Smooth muscle cell (in vitro differentiated cells): ENCODE measurements around the gene SLC25A19. TPM values are rescaled to one million over a fixed set of nuclear protein-coding genes. Genes with fewer than 3 reads are reported as not detected.

Experiments
- DNase-seq: peaks from one replicate; lab custom pipeline; 2025; ENCODE audit not compliant: unreplicated experiment; lab: John Stamatoyannopoulos, UW
- H2AFZ ChIP-seq: fragments of 200-600 bp; sonication (generic); 2 replicates; pipeline ENCODE4 v1.6.0; 2016; ENCODE audit warnings: antibody characterized with exemption, low read depth, mild to moderate bottlenecking
- H3F3A ChIP-seq: fragments of 200-600 bp; sonication (generic); 2 replicates; pipeline ENCODE4 v1.6.0; 2017; ENCODE audit warnings: antibody characterized with exemption, low read depth
- H3K27ac ChIP-seq: fragments of 200-600 bp; sonication (generic); 2 replicates; pipeline ENCODE4 v1.5.1; 2016; ENCODE audit warnings: low read depth, mild to moderate bottlenecking
- H3K27me3 ChIP-seq: fragments of 200-600 bp; sonication (generic); 2 replicates; pipeline ENCODE4 v1.6.1; 2016; ENCODE audit warnings: low read depth, mild to moderate bottlenecking
- H3K36me3 ChIP-seq: fragments of 200-600 bp; sonication (generic); 2 replicates; pipeline ENCODE4 v1.5.1; 2016; ENCODE audit warnings: low read depth
- H3K4me1 ChIP-seq: fragments of 200-600 bp; sonication (generic); 2 replicates; pipeline ENCODE4 v1.5.1; 2016; ENCODE audit warnings: low read depth
- H3K4me2 ChIP-seq: fragments of 200-600 bp; sonication (generic); 2 replicates; pipeline ENCODE4 v1.6.0; 2016; ENCODE audit warnings: mild to moderate bottlenecking
- H3K4me3 ChIP-seq: fragments of 200-600 bp; sonication (generic); 2 replicates; pipeline ENCODE4 v1.5.1; 2016; ENCODE audit warnings: mild to moderate bottlenecking
- H3K79me2 ChIP-seq: fragments of 200-600 bp; sonication (generic); 2 replicates; pipeline ENCODE4 v1.6.0; 2016; ENCODE audit warnings: low read depth, mild to moderate bottlenecking
- H3K9ac ChIP-seq: fragments of 200-600 bp; sonication (generic); 2 replicates; pipeline ENCODE4 v1.6.0; 2016; ENCODE audit warnings: low read depth
- H3K9me3 ChIP-seq: fragments of 200-600 bp; sonication (generic); replicated peaks from 2 replicates; pipeline ENCODE4 v1.5.1; 2016; ENCODE audit warnings: low read depth
- H4K20me1 ChIP-seq: fragments of 200-600 bp; sonication (generic); 2 replicates; pipeline ENCODE4 v1.6.0; 2016; ENCODE audit warnings: low read depth
- WGBS: methylation state at CpG from one replicate; pipeline ENCODE4 v1.1.7; 2016; ENCODE audit warnings: low lambda C conversion rate; 5-methylcytosine and 5-hydroxymethylcytosine counted together
- polyA plus RNA-seq: library from polyadenylated mRNA; unstranded; fragments of >200 nt; fragmentation: Nextera tagmentation; extraction: Ambion mirVana; gene quantifications from 2 replicates; pipeline ENCODE4 v1.2.1, GENCODE V29; 2016
- total RNA-seq: library from RNA; depleted of rRNA; stranded (reverse); fragments of >200 nt; gene quantifications from 2 replicates; pipeline ENCODE4 v1.2.3, GENCODE V29; 2014
- TF ChIP-seq, protein P1 (sequence below): fragments of 200-600 bp; sonication (generic); IDR thresholded peaks from 2 replicates; pipeline ENCODE4 v1.5.1; 2017; ENCODE audit warnings: borderline replicate concordance, mild to moderate bottlenecking, antibody characterized with exemption; ENCODE audit not compliant: insufficient read depth, poor library complexity, severe bottlenecking

SLC25A19 gene
- total and polyA plus RNA-seq, 2 experiments from 2014 or later, result 1.9 to 3.6 TPM

- H3K9ac ChIP-seq, result no peak overlapping the region
- H2AFZ ChIP-seq, result no peak overlapping the region
- peaks cover 4% of the 10 kb centered on the region for H3K4me1 ChIP-seq
- peaks cover 90% of the 10 kb centered on the region for H4K20me1 ChIP-seq
- H3K36me3 ChIP-seq, result no peaks in the 10 kb centered on the region
- peaks cover 63% of the 10 kb centered on the region for H3K79me2 ChIP-seq
- no peak overlapping the region for H3K4me3 ChIP-seq
- H3K4me2 ChIP-seq, result no peak overlapping the region
- 94% methylated on average over 3 of the region's 3 CpGs for WGBS
- peaks cover 18% of the 10 kb centered on the region for H3F3A ChIP-seq
- DNase-seq, result no peak
- H3K27me3 ChIP-seq, result no peaks in the 10 kb centered on the region
- no peaks in the 10 kb centered on the region for H3K9me3 ChIP-seq
- no peak overlapping the region for H3K27ac ChIP-seq
- TF ChIP-seq, protein P1, sequence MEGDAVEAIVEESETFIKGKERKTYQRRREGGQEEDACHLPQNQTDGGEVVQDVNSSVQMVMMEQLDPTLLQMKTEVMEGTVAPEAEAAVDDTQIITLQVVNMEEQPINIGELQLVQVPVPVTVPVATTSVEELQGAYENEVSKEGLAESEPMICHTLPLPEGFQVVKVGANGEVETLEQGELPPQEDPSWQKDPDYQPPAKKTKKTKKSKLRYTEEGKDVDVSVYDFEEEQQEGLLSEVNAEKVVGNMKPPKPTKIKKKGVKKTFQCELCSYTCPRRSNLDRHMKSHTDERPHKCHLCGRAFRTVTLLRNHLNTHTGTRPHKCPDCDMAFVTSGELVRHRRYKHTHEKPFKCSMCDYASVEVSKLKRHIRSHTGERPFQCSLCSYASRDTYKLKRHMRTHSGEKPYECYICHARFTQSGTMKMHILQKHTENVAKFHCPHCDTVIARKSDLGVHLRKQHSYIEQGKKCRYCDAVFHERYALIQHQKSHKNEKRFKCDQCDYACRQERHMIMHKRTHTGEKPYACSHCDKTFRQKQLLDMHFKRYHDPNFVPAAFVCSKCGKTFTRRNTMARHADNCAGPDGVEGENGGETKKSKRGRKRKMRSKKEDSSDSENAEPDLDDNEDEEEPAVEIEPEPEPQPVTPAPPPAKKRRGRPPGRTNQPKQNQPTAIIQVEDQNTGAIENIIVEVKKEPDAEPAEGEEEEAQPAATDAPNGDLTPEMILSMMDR, result no peak
Measured at GRCh38 chr17:75334723-75335122, 45.5 kb upstream of the SLC25A19 start.

DNA sequence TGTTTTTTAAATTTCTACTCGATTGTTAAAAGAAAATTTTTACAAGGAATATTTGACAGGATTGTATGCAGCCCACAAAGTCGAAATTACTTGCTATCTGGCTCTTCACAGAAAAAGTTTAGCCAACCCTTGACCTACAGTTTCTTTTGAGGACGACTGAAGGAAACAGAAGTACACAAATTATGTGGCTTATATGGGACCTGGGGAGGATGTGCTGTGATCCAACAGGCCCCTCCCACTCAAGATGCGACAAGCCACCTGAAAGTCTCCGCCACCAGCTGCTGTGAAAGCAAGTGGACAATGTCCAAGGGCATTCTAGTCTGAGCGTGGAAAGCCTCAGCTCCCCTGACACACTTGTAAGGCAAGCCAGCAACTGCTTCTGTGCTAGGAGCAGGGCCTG lies 42.4 kb upstream of the SLC25A19 start:
- peaks cover 68% of the 10 kb centered on the region for H3K79me2 ChIP-seq
- peaks cover 84% of the 10 kb centered on the region for H4K20me1 ChIP-seq
- no peak for DNase-seq
- no peak overlapping the region for H3K27ac ChIP-seq
- no peak overlapping the region for H3K4me3 ChIP-seq
- WGBS, result 95% methylated on average over 6 of the region's 6 CpGs
- peaks cover 4% of the 10 kb centered on the region for H3F3A ChIP-seq
- no peaks in the 10 kb centered on the region for H3K36me3 ChIP-seq
- H3K9me3 ChIP-seq, result no peaks in the 10 kb centered on the region
- H3K9ac ChIP-seq, result no peak overlapping the region
- no peak overlapping the region for H3K4me2 ChIP-seq
- no peaks in the 10 kb centered on the region for H3K4me1 ChIP-seq
- no peak overlapping the region for H2AFZ ChIP-seq
- TF ChIP-seq, protein P1, result no peak
- no peaks in the 10 kb centered on the region for H3K27me3 ChIP-seq

GRCh38 chr17:75327757-75328156 lies 38.5 kb upstream of the SLC25A19 start:
- Histone ChIP-seq H3K4me3 (no peak overlapping the region), H3F3A (peaks cover 7% of the 10 kb centered on the region), H3K9me3 (no peaks in the 10 kb centered on the region), H3K79me2 (peaks cover 29% of the 10 kb centered on the region), H3K36me3 (no peaks in the 10 kb centered on the region), H3K4me1 (no peaks in the 10 kb centered on the region), H3K9ac (no peak overlapping the region), H3K4me2 (no peak overlapping the region), H4K20me1 (peaks cover 62% of the 10 kb centered on the region), H2AFZ (no peak overlapping the region), H3K27me3 (no peaks in the 10 kb centered on the region), H3K27ac (no peak overlapping the region)
- TF ChIP-seq, protein P1, result no peak
- WGBS, result 91% methylated on average over 2 of the region's 2 CpGs
- DNase-seq, result no peak

- DNase-seq, result no peak
- no peak overlapping the region for H3K27ac ChIP-seq
- peaks cover 7% of the 10 kb centered on the region for H3F3A ChIP-seq
- H2AFZ ChIP-seq, result no peak overlapping the region
- TF ChIP-seq, protein P1, result no peak
- H3K4me1 ChIP-seq, result no peaks in the 10 kb centered on the region
- H4K20me1 ChIP-seq, result peaks cover 55% of the 10 kb centered on the region
- H3K4me2 ChIP-seq, result no peak overlapping the region
- H3K79me2 ChIP-seq, result peaks cover 21% of the 10 kb centered on the region
- no peak overlapping the region for H3K9ac ChIP-seq
- WGBS, result 47% methylated on average over 5 of the region's 5 CpGs
- no peaks in the 10 kb centered on the region for H3K36me3 ChIP-seq
- H3K27me3 ChIP-seq, result no peaks in the 10 kb centered on the region
- no peak overlapping the region for H3K4me3 ChIP-seq
- no peaks in the 10 kb centered on the region for H3K9me3 ChIP-seq
Measured at GRCh38 chr17:75326226-75326848, 37.1 kb upstream of the SLC25A19 start.
